SK-N-SH treated with all-trans-retinoic acid at 6 μM for 48 hours (cell line): ENCODE data around the gene ECHS1.
"Not testable (repeated sequence)": the region's sequence is repeated elsewhere in the genome, so short reads cannot be mapped to it uniquely, and the experiment has no call there.

Experiments used
- ARNTL ChIP-seq: fragments of 450-650 bp; formaldehyde crosslinking; IDR thresholded peaks from 2 replicates; pipeline ENCODE4 v1.5.0; 2020; ENCODE audit warnings: low read depth, mild to moderate bottlenecking, moderate library complexity, borderline replicate concordance
- BACH2 ChIP-seq: fragments of 250-450 bp; sonication (Bioruptor Pico); IDR thresholded peaks from 2 replicates; pipeline ENCODE4 v1.9.0; 2021; ENCODE audit warnings: mild to moderate bottlenecking, borderline replicate concordance
- ESRRG ChIP-seq: fragments of 250-450 bp; sonication (Bioruptor Pico); IDR thresholded peaks from 2 replicates; pipeline ENCODE4 v1.6.1; 2021; ENCODE audit warnings: mild to moderate bottlenecking
- ISL1 ChIP-seq: fragments of 250-450 bp; sonication (Bioruptor Pico); IDR thresholded peaks from 2 replicates; pipeline ENCODE4 v2.1.2; 2022; ENCODE audit warnings: mild to moderate bottlenecking, moderate library complexity
- OSR1 ChIP-seq: fragments of 250-450 bp; sonication (Bioruptor Pico); IDR thresholded peaks from 2 replicates; pipeline ENCODE4 v1.8.0; 2022; ENCODE audit warnings: moderate library complexity, mild to moderate bottlenecking, inconsistent platforms
- RARB ChIP-seq: fragments of 250-450 bp; sonication (Bioruptor Pico); IDR thresholded peaks from 2 replicates; pipeline ENCODE4 v1.8.0; 2021; ENCODE audit warnings: mild to moderate bottlenecking, moderate library complexity
- TCF4 ChIP-seq: fragments of 250-450 bp; sonication (Bioruptor Pico); IDR thresholded peaks from 2 replicates; pipeline ENCODE4 v1.8.0; 2021; ENCODE audit warnings: mild to moderate bottlenecking, moderate library complexity, borderline replicate concordance
- ZFP30 ChIP-seq: fragments of 450-650 bp; formaldehyde crosslinking; IDR thresholded peaks from 2 replicates; pipeline ENCODE4 v1.5.0; 2022; ENCODE audit warnings: mild to moderate bottlenecking, moderate library complexity
- ZNF565 ChIP-seq: fragments of 450-650 bp; formaldehyde crosslinking; conservative IDR thresholded peaks from 2 replicates; pipeline ENCODE4 v1.5.0; 2020; ENCODE audit warnings: low read depth, mild to moderate bottlenecking, moderate library complexity
- TF ChIP-seq, protein P1 (sequence below): fragments of 250-450 bp; sonication (Bioruptor Pico); IDR thresholded peaks from 2 replicates; pipeline ENCODE4 v1.5.1; 2020; ENCODE audit warnings: low read depth, mild to moderate bottlenecking, moderate library complexity
- TF ChIP-seq, protein P2 (sequence below): fragments of 250-450 bp; sonication (Bioruptor Pico); IDR thresholded peaks from 2 replicates; pipeline ENCODE4 v1.8.0; 2020; ENCODE audit warnings: mild to moderate bottlenecking, moderate library complexity, borderline replicate concordance

DNA sequence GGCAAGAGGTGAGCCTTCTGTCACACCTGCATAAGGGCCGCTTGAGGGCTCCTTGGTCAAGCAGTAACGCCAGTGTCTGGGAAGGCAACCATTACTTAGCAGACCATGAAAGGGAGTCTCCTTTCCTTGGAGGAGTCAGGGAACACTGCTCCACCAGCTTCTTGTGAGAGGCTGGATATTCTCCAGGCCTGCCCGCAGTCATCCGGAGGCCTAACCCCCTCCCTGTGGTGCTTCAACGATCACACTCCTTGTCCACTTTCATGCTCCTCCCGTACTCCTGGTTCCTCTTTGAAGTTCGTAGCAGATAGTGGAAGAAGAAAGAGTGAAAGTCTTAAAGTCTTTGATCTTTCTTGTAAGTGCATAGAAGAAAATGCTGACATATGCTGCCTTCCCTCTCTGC, 5.7 kb downstream of the ECHS1 start:
- not testable (repeated sequence) for TF ChIP-seq ISL1; OSR1 (CRISPR knock-in tag); RARB; ZNF565 (CRISPR knock-in tag); TCF4 (CRISPR knock-in tag); BACH2 (CRISPR knock-in tag); ARNTL; ZFP30 (CRISPR knock-in tag); ESRRG
- TF ChIP-seq, protein P1, sequence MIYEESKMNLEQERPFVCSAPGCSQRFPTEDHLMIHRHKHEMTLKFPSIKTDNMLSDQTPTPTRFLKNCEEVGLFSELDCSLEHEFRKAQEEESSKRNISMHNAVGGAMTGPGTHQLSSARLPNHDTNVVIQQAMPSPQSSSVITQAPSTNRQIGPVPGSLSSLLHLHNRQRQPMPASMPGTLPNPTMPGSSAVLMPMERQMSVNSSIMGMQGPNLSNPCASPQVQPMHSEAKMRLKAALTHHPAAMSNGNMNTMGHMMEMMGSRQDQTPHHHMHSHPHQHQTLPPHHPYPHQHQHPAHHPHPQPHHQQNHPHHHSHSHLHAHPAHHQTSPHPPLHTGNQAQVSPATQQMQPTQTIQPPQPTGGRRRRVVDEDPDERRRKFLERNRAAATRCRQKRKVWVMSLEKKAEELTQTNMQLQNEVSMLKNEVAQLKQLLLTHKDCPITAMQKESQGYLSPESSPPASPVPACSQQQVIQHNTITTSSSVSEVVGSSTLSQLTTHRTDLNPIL (CRISPR knock-in tag) = not testable (repeated sequence)
- TF ChIP-seq, protein P2, sequence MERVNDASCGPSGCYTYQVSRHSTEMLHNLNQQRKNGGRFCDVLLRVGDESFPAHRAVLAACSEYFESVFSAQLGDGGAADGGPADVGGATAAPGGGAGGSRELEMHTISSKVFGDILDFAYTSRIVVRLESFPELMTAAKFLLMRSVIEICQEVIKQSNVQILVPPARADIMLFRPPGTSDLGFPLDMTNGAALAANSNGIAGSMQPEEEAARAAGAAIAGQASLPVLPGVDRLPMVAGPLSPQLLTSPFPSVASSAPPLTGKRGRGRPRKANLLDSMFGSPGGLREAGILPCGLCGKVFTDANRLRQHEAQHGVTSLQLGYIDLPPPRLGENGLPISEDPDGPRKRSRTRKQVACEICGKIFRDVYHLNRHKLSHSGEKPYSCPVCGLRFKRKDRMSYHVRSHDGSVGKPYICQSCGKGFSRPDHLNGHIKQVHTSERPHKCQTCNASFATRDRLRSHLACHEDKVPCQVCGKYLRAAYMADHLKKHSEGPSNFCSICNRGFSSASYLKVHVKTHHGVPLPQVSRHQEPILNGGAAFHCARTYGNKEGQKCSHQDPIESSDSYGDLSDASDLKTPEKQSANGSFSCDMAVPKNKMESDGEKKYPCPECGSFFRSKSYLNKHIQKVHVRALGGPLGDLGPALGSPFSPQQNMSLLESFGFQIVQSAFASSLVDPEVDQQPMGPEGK (CRISPR knock-in tag) = not testable (repeated sequence)
